GM12878 (cell line): Measurements from ENCODE around the gene ZSCAN32. TPM values are rescaled to one million over a fixed set of nuclear protein-coding genes. Genes with fewer than 3 reads are reported as not detected.

Experiments
- ATAC-seq: fragments of 200-7000 bp; cut with Tn5 transposase; 3 replicates; pipeline ENCODE4 v1.9.1; 2020; ENCODE audit warnings: mild to moderate bottlenecking, moderate library complexity
- BruUV-seq: library from RNA; stranded (reverse); fragments of 400-500 nt; replicated peaks from 2 replicates; lab custom pipeline; 2021; lab: Mats Ljungman, UMichigan
- CTCF ChIA-PET: fragments of 300-600 bp; sonication (Branson Sonifier 250); formaldehyde crosslinking; extraction: SDS; loops from one replicate; lab custom pipeline; 2021; ENCODE audit warnings: inconsistent platforms; lab: Yijun Ruan, JAX
- POLR2A ChIA-PET: fragments of 350-600 bp; formaldehyde crosslinking; extraction: SDS; loops from one replicate; lab custom pipeline; 2021; ENCODE audit warnings: inconsistent platforms; lab: Charles Lee
- RAD21 ChIA-PET: fragments of 300-600 bp; sonication (Branson Sonifier 250); formaldehyde crosslinking; loops from one replicate; lab custom pipeline; 2023; ENCODE audit warnings: antibody characterized with exemption; ENCODE audit not compliant: unreplicated experiment; lab: Charles Lee
- SMC1A ChIA-PET: fragments of 300-600 bp; sonication (Branson Sonifier 250); formaldehyde crosslinking; loops from one replicate; lab custom pipeline; 2023; ENCODE audit not compliant: unreplicated experiment, uncharacterized antibody; lab: Charles Lee
- DNase-seq: peaks from one replicate; pipeline ENCODE4 v3.0.0-alpha.2; 2011; ENCODE audit warnings: low read depth, low spot score
- FAIRE-seq: peaks from 3 replicates; lab custom pipeline; 2011; peaks lifted over from hg19 to GRCh38; lab: Jason Lieb, UNC
- H2AFZ ChIP-seq: 2 replicates; pipeline ENCODE4 v1.6.0; 2011; ENCODE audit warnings: low read depth, low read length, control low read depth; ENCODE audit not compliant: control insufficient read depth
- H3K27ac ChIP-seq: 2 replicates; pipeline ENCODE4 v1.5.1; 2011; ENCODE audit warnings: control low read depth; ENCODE audit not compliant: control insufficient read depth, insufficient read depth
- H3K27me3 ChIP-seq, 2 experiments: replicated peaks in 1 of 2; 2 replicates each; pipeline versions ENCODE4 v1.6.0 to v1.6.1; 2011; ENCODE audit warnings: low read length in 1 of 2; ENCODE audit not compliant: control insufficient read depth in 2 of 2, insufficient read depth in 2 of 2
- H3K36me3 ChIP-seq, 2 experiments: 2 replicates each; pipeline ENCODE4 v1.5.1; 2011; ENCODE audit warnings: low read length in 1 of 2; ENCODE audit not compliant: control insufficient read depth in 2 of 2, insufficient read depth in 2 of 2
- H3K4me1 ChIP-seq: 2 replicates; pipeline ENCODE4 v1.6.1; 2011; ENCODE audit warnings: mild to moderate bottlenecking, low read length, moderate library complexity, mixed read lengths; ENCODE audit not compliant: control insufficient read depth, insufficient read depth
- H3K4me2 ChIP-seq: 2 replicates; pipeline ENCODE4 v1.6.0; 2011; ENCODE audit warnings: control low read depth; ENCODE audit not compliant: control insufficient read depth, insufficient read depth
- H3K4me3 ChIP-seq: fragments of 200-600 bp; sonication (generic); 2 replicates; pipeline ENCODE4 v1.5.1; 2016
- H3K79me2 ChIP-seq: 2 replicates; pipeline ENCODE4 v1.6.0; 2011; ENCODE audit warnings: low read length; ENCODE audit not compliant: control insufficient read depth, insufficient read depth
- H3K9ac ChIP-seq: 2 replicates; pipeline ENCODE4 v1.8.0; 2011; ENCODE audit warnings: low read length, control low read depth, mixed read lengths; ENCODE audit not compliant: control insufficient read depth, insufficient read depth
- H3K9me3 ChIP-seq: replicated peaks from 3 replicates; pipeline ENCODE4 v1.5.1; 2011; ENCODE audit warnings: mild to moderate bottlenecking, low read length; ENCODE audit not compliant: control insufficient read depth, insufficient read depth
- H4K20me1 ChIP-seq: 2 replicates; pipeline ENCODE4 v1.6.0; 2011; ENCODE audit not compliant: control insufficient read depth, insufficient read depth
- CBFB ChIP-seq: IDR thresholded peaks from 2 replicates; pipeline ENCODE4 v1.6.1; 2016; ENCODE audit warnings: antibody characterized with exemption, low read depth
- EP300 ChIP-seq, 2 experiments: fragments of 150-350 bp in 1 of 2; IDR thresholded peaks; 2 replicates each; pipeline ENCODE4 v1.6.1; 2011 to 2012; ENCODE audit warnings: low read depth in 2 of 2, low read length in 2 of 2, borderline replicate concordance in 1 of 2, improper control_type of control experiment in 1 of 2, inconsistent platforms in 1 of 2; ENCODE audit not compliant: control insufficient read depth in 1 of 2
- KDM1A ChIP-seq: fragments of 200-600 bp; sonication (generic); IDR thresholded peaks from 2 replicates; pipeline ENCODE4 v1.6.1; 2016; ENCODE audit warnings: borderline replicate concordance
- NR2F1 ChIP-seq: fragments of 450-650 bp; conservative IDR thresholded peaks from 2 replicates; pipeline ENCODE4 v1.6.1; 2017; ENCODE audit warnings: mild to moderate bottlenecking
- PML ChIP-seq: IDR thresholded peaks from 2 replicates; pipeline ENCODE4 v1.6.1; 2012; ENCODE audit warnings: low read length, inconsistent platforms
- SP1 ChIP-seq: IDR thresholded peaks from one replicate; pipeline ENCODE4 v1.6.1; 2011; ENCODE audit warnings: low read depth, low read length
- SUZ12 ChIP-seq: fragments of 200-600 bp; sonication (generic); IDR thresholded peaks from one replicate; pipeline ENCODE4 v1.6.1; 2018; ENCODE audit warnings: antibody characterized with exemption, mild to moderate bottlenecking; ENCODE audit not compliant: unreplicated experiment
- ZZZ3 ChIP-seq: IDR thresholded peaks from 2 replicates; pipeline ENCODE4 v1.6.1; 2011; ENCODE audit warnings: low read depth; ENCODE audit not compliant: control insufficient read depth, insufficient read length
- WGBS: methylation state at CpG from one replicate; pipeline ENCODE4 v1.1.6; 2016; ENCODE audit warnings: low lambda C conversion rate; ENCODE audit not compliant: insufficient replicate concordance, insufficient coverage; ENCODE audit errors: missing lambda C conversion rate; 5-methylcytosine and 5-hydroxymethylcytosine counted together
- in situ Hi-C: fragments of 300-500 bp; cut with MboI; formaldehyde crosslinking; loops from 9 replicates; pipeline ENCODE4 v1.14.3; 2018; ENCODE audit warnings: mixed read lengths
- intact Hi-C: fragments of 100-400 bp; cut with micrococcal nuclease; formaldehyde crosslinking; loops from one replicate; pipeline ENCODE4 v1.14.2; 2022; ENCODE audit not compliant: unreplicated experiment
- polyA plus RNA-seq, 11 experiments: library from polyadenylated mRNA; depleted of rRNA in 4 of 11; unstranded in 6 of 11; stranded (reverse) in 5 of 11; fragments of >200 nt; fragmentation: Nextera tagmentation in 4 of 11; fragmentation: Illumina TruSeq in 1 of 11; extraction: Ambion mirVana in 4 of 11; extraction: Trizol in 1 of 11; gene quantifications; 1 replicate in 1 of 11; 2 replicates in 10 of 11; pipeline versions ENCODE4 v1.2.1 to v1.2.3, GENCODE V29; 2011 to 2016; ENCODE audit warnings: inconsistent platforms in 2 of 11, missing spikeins in 2 of 11, low read depth in 1 of 11
- total RNA-seq, 4 experiments: library from RNA; depleted of rRNA in 3 of 4; stranded (reverse); fragments of >200 nt in 3 of 4; fragmentation: Illumina TruSeq in 1 of 4; extraction: Trizol in 1 of 4; gene quantifications; 2 replicates each; pipeline versions ENCODE4 v1.2.1 to v1.2.3, GENCODE V29; 2013 to 2021
- TF ChIP-seq, protein P1 (sequence below): fragments of 150-350 bp; IDR thresholded peaks from 2 replicates; pipeline ENCODE4 v1.6.1; 2014; ENCODE audit warnings: mild to moderate bottlenecking, low read depth, low read length
- TF ChIP-seq, protein P2 (sequence below): IDR thresholded peaks from 2 replicates; pipeline ENCODE4 v1.6.1; 2012; ENCODE audit warnings: low read depth, low read length, improper control_type of control experiment
- TF ChIP-seq, protein P3 (sequence below): fragments of 450-650 bp; formaldehyde crosslinking; IDR thresholded peaks from 2 replicates; pipeline ENCODE4 v1.4.0; 2022; ENCODE audit warnings: mild to moderate bottlenecking, moderate library complexity

The ZSCAN32 gene
- total and polyA plus RNA-seq, 10 of the 15 experiments (the other 5 are each of a cell fraction or from before 2014, with no cell fraction given), result 9.6 to 23.8 (median 15.5) TPM

DNA sequence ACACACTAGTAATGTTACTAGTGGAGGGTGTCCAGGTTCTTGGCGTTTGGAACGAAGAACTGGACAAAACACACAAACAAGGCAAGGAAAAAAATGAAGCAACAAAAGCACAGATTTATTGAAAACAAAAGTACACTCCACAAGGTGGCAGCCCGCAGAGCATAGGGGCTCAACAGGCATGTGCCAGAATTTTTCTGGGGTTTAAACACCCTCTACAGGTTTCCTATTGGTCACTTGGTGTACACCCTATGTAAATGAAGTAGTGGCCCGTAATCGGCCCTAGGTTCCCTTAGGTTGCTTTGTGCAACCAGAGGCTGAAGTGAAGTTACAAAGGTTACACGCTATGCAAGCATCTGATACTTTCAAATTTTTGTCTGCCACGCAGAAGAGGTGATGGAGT, 37.0 kb downstream of the ZSCAN32 start:
- ATAC-seq, result no peak
- no peaks in the 10 kb centered on the region for H3K36me3 ChIP-seq
- peaks cover 6% of the 10 kb centered on the region; the same call in 2 of the 3 replicates for H3K9me3 ChIP-seq
- 84% methylated on average over 7 of the region's 7 CpGs for WGBS
- ChIA-PET POLR2A (no interaction called here), RAD21 (no interaction called here), SMC1A (no interaction called here), CTCF (no interaction called here)
- H3K79me2 ChIP-seq, result no peaks in the 10 kb centered on the region
- H3K27me3 ChIP-seq, result no peaks in the 10 kb centered on the region
- H4K20me1 ChIP-seq, result no peaks in the 10 kb centered on the region
- no TSS peak for BruUV-seq
- H2AFZ ChIP-seq, result no peak overlapping the region
- no peaks in the 10 kb centered on the region for H3K4me1 ChIP-seq
- no peak for FAIRE-seq
- H3K4me2 ChIP-seq, result no peak overlapping the region
- DNase-seq, result no peak
- intact Hi-C loops, result no loop called here
- TF ChIP-seq CBFB, result no peak
- TF ChIP-seq, protein P1, sequence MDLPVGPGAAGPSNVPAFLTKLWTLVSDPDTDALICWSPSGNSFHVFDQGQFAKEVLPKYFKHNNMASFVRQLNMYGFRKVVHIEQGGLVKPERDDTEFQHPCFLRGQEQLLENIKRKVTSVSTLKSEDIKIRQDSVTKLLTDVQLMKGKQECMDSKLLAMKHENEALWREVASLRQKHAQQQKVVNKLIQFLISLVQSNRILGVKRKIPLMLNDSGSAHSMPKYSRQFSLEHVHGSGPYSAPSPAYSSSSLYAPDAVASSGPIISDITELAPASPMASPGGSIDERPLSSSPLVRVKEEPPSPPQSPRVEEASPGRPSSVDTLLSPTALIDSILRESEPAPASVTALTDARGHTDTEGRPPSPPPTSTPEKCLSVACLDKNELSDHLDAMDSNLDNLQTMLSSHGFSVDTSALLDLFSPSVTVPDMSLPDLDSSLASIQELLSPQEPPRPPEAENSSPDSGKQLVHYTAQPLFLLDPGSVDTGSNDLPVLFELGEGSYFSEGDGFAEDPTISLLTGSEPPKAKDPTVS, result no peak
- TF ChIP-seq NR2F1, result no peak
- no peak for TF ChIP-seq ZZZ3
- H3K4me3 ChIP-seq, result no peak overlapping the region
- in situ Hi-C loops, result no loop called here
- H3K9ac ChIP-seq, result no peak overlapping the region
- H3K27ac ChIP-seq, result no peak overlapping the region

DNA sequence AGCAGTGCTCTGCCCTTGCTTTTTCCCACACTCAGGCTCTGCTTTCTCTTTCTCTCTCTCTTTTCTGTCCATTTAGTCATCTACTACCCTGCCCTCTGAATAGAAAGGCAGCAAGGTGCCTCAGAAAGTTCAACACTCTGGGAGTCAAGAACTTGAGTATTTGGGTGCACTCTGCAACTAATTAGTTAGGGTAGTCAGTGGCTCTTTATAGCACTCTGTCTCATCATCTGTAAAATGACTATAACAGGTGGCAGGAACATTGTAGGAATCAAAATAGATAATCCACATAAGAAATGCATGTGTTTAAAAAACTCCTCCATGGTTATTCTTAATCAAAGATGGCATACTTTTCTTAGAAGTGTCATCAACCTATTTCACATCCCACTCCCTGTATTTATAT, 37.9 kb downstream of the ZSCAN32 start:
- Histone ChIP-seq H3K79me2 (no peaks in the 10 kb centered on the region), H3K27ac (no peak overlapping the region), H3K4me1 (no peaks in the 10 kb centered on the region), H2AFZ (no peak overlapping the region), H3K36me3 (no peaks in the 10 kb centered on the region), H3K27me3 (no peaks in the 10 kb centered on the region), H3K9ac (no peak overlapping the region), H4K20me1 (no peaks in the 10 kb centered on the region), H3K4me2 (no peak overlapping the region), H3K4me3 (no peak overlapping the region), H3K9me3 (peaks cover 6% of the 10 kb centered on the region; the same call in 2 of the 3 replicates)
- ChIA-PET SMC1A (no interaction called here), CTCF (no interaction called here), POLR2A (no interaction called here), RAD21 (no interaction called here)
- BruUV-seq, result no TSS peak
- no peak for ATAC-seq
- in situ Hi-C loops, result no loop called here
- intact Hi-C loops, result no loop called here
- FAIRE-seq, result no peak
- DNase-seq, result no peak
- TF ChIP-seq, protein P2, sequence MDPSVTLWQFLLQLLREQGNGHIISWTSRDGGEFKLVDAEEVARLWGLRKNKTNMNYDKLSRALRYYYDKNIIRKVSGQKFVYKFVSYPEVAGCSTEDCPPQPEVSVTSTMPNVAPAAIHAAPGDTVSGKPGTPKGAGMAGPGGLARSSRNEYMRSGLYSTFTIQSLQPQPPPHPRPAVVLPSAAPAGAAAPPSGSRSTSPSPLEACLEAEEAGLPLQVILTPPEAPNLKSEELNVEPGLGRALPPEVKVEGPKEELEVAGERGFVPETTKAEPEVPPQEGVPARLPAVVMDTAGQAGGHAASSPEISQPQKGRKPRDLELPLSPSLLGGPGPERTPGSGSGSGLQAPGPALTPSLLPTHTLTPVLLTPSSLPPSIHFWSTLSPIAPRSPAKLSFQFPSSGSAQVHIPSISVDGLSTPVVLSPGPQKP, result no peak
- TF ChIP-seq PML, result no peak
- TF ChIP-seq, protein P3, sequence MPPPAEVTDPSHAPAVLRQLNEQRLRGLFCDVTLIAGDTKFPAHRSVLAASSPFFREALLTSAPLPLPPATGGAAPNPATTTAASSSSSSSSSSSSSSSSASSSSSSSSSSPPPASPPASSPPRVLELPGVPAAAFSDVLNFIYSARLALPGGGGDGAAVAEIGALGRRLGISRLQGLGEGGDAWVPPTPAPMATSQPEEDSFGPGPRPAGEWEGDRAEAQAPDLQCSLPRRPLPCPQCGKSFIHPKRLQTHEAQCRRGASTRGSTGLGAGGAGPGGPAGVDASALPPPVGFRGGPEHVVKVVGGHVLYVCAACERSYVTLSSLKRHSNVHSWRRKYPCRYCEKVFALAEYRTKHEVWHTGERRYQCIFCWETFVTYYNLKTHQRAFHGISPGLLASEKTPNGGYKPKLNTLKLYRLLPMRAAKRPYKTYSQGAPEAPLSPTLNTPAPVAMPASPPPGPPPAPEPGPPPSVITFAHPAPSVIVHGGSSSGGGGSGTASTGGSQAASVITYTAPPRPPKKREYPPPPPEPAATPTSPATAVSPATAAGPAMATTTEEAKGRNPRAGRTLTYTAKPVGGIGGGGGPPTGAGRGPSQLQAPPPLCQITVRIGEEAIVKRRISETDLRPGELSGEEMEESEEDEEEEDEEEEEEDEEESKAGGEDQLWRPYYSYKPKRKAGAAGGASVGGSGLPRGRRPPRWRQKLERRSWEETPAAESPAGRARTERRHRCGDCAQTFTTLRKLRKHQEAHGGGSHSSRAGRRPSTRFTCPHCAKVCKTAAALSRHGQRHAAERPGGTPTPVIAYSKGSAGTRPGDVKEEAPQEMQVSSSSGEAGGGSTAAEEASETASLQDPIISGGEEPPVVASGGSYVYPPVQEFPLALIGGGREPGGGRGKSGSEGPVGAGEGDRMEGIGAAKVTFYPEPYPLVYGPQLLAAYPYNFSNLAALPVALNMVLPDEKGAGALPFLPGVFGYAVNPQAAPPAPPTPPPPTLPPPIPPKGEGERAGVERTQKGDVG, result no peak
- TF ChIP-seq EP300 (IDR thresholded peaks at IDR 0.05; ENCODE audit: borderline replicate concordance in 1 of 2, control insufficient read depth in 1 of 2, low read depth in 2 of 2, low read length in 2 of 2), result no peak
- TF ChIP-seq SUZ12, result no peak
- TF ChIP-seq KDM1A, result no peak
- no peak for TF ChIP-seq SP1
